Hepatocyte (in vitro differentiated cells): ENCODE measurements around the gene JARID2. TPM values are rescaled to one million over a fixed set of nuclear protein-coding genes. Genes with fewer than 3 reads are reported as not detected.
A peak's percentile ranks its signal among the peaks of the same experiment; 100 is the strongest.

Experiments used
- DNase-seq: peaks from one replicate; pipeline ENCODE4 v3.0.0-alpha.2; 2016; ENCODE audit warnings: low spot score
- H2AFZ ChIP-seq: fragments of 200-600 bp; sonication (generic); 2 replicates; pipeline ENCODE4 v1.6.0; 2016; ENCODE audit warnings: antibody characterized with exemption, mild to moderate bottlenecking
- H3K27ac ChIP-seq: fragments of 200-600 bp; sonication (generic); 2 replicates; pipeline ENCODE4 v1.5.1; 2016; ENCODE audit warnings: mild to moderate bottlenecking
- H3K27me3 ChIP-seq: fragments of 200-600 bp; sonication (generic); 2 replicates; pipeline ENCODE4 v1.6.1; 2016
- H3K36me3 ChIP-seq: fragments of 200-600 bp; sonication (generic); replicated peaks from 2 replicates; pipeline ENCODE4 v1.5.1; 2016; ENCODE audit warnings: low read depth; ENCODE audit not compliant: insufficient read depth
- H3K4me1 ChIP-seq: fragments of 200-600 bp; sonication (generic); 2 replicates; pipeline ENCODE4 v1.5.1; 2016; ENCODE audit warnings: mild to moderate bottlenecking, moderate library complexity; ENCODE audit not compliant: insufficient read depth
- H3K4me2 ChIP-seq: fragments of 200-600 bp; sonication (generic); 2 replicates; pipeline ENCODE4 v1.6.0; 2016
- H3K4me3 ChIP-seq: fragments of 200-600 bp; sonication (generic); 2 replicates; pipeline ENCODE4 v1.5.1; 2016; ENCODE audit warnings: mild to moderate bottlenecking
- H3K79me2 ChIP-seq: fragments of 200-600 bp; sonication (generic); 2 replicates; pipeline ENCODE4 v1.6.0; 2017; ENCODE audit warnings: mild to moderate bottlenecking
- H3K9me2 ChIP-seq: fragments of 200-600 bp; sonication (generic); replicated peaks from 2 replicates; pipeline ENCODE4 v1.6.0; 2017; ENCODE audit warnings: mild to moderate bottlenecking; ENCODE audit not compliant: insufficient read depth
- H3K9me3 ChIP-seq: fragments of 200-600 bp; sonication (generic); 2 replicates; pipeline ENCODE4 v1.5.1; 2016; ENCODE audit warnings: low read depth, mild to moderate bottlenecking
- H4K20me1 ChIP-seq: fragments of 200-600 bp; sonication (generic); 2 replicates; pipeline ENCODE4 v1.6.0; 2016; ENCODE audit warnings: mild to moderate bottlenecking; ENCODE audit not compliant: insufficient read depth, poor library complexity, severe bottlenecking
- EZH2 ChIP-seq: fragments of 200-600 bp; sonication (generic); IDR thresholded peaks from 2 replicates; pipeline ENCODE4 v1.6.1; 2016; ENCODE audit warnings: antibody characterized with exemption, mild to moderate bottlenecking, borderline replicate concordance
- EZH2phosphoT487 ChIP-seq: fragments of 200-600 bp; sonication (generic); IDR thresholded peaks from one replicate; pipeline ENCODE4 v1.6.1; 2018; ENCODE audit warnings: antibody characterized with exemption, mild to moderate bottlenecking, low read depth, moderate library complexity; ENCODE audit not compliant: unreplicated experiment, severe bottlenecking
- WGBS: methylation state at CpG from one replicate; pipeline ENCODE4 v1.1.6; 2016; ENCODE audit warnings: low lambda C conversion rate; ENCODE audit errors: missing lambda C conversion rate; 5-methylcytosine and 5-hydroxymethylcytosine counted together
- polyA plus RNA-seq: library from polyadenylated mRNA; unstranded; fragments of >200 nt; fragmentation: Nextera tagmentation; extraction: Ambion mirVana; gene quantifications from 2 replicates; pipeline ENCODE4 v1.2.1, GENCODE V29; 2016
- total RNA-seq: library from RNA; depleted of rRNA; stranded (reverse); fragments of >200 nt; gene quantifications from 2 replicates; pipeline ENCODE4 v1.2.3, GENCODE V29; 2014
- TF ChIP-seq, protein P1 (sequence below): fragments of 200-600 bp; sonication (generic); IDR thresholded peaks from 2 replicates; pipeline ENCODE4 v1.5.1; 2016; ENCODE audit warnings: antibody characterized with exemption, mild to moderate bottlenecking; ENCODE audit not compliant: poor library complexity

Gene JARID2
- total and polyA plus RNA-seq, 2 experiments from 2014 or later, result 4.6 to 11.6 TPM

- H3K9me3 ChIP-seq, result no peaks in the 10 kb centered on the region
- peaks cover 2% of the 10 kb centered on the region for H3K79me2 ChIP-seq
- no peak overlapping the region for H2AFZ ChIP-seq
- H3K9me2 ChIP-seq, result no peaks in the 10 kb centered on the region
- no peak for DNase-seq
- H3K4me3 ChIP-seq, result no peak overlapping the region
- peak overlapping the region; percentile 39 for H3K4me2 ChIP-seq
- peak overlapping the region; percentile 48 for H3K27ac ChIP-seq
- TF ChIP-seq EZH2, result no peak
- no peak for TF ChIP-seq EZH2phosphoT487
- TF ChIP-seq, protein P1, sequence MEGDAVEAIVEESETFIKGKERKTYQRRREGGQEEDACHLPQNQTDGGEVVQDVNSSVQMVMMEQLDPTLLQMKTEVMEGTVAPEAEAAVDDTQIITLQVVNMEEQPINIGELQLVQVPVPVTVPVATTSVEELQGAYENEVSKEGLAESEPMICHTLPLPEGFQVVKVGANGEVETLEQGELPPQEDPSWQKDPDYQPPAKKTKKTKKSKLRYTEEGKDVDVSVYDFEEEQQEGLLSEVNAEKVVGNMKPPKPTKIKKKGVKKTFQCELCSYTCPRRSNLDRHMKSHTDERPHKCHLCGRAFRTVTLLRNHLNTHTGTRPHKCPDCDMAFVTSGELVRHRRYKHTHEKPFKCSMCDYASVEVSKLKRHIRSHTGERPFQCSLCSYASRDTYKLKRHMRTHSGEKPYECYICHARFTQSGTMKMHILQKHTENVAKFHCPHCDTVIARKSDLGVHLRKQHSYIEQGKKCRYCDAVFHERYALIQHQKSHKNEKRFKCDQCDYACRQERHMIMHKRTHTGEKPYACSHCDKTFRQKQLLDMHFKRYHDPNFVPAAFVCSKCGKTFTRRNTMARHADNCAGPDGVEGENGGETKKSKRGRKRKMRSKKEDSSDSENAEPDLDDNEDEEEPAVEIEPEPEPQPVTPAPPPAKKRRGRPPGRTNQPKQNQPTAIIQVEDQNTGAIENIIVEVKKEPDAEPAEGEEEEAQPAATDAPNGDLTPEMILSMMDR, result no peak
- H4K20me1 ChIP-seq, result peaks cover 14% of the 10 kb centered on the region
- 92% methylated on average over 12 of the region's 12 CpGs for WGBS
- H3K4me1 ChIP-seq, result peaks cover 33% of the 10 kb centered on the region
- no peaks in the 10 kb centered on the region for H3K27me3 ChIP-seq
- no peaks in the 10 kb centered on the region for H3K36me3 ChIP-seq
These were observed 258.2 kb downstream of the JARID2 start for GRCh38 chr6:15504040-15504495.

GRCh38 chr6:15504581-15505350 lies 258.9 kb downstream of the JARID2 start:
- Histone ChIP-seq H3K27ac (peak overlapping the region; percentile 48), H3K4me3 (no peak overlapping the region), H3K79me2 (peaks cover 5% of the 10 kb centered on the region), H3K4me2 (peak overlapping the region; percentile 66), H3K9me2 (no peaks in the 10 kb centered on the region), H3K4me1 (peaks cover 33% of the 10 kb centered on the region), H3K36me3 (no peaks in the 10 kb centered on the region), H4K20me1 (peaks cover 14% of the 10 kb centered on the region), H3K27me3 (no peaks in the 10 kb centered on the region), H3K9me3 (no peaks in the 10 kb centered on the region), H2AFZ (no peak overlapping the region)
- TF ChIP-seq EZH2phosphoT487, result no peak
- TF ChIP-seq, protein P1, result no peak
- DNase-seq, result peak; percentile 83
- WGBS, result 46% methylated on average over 26 of the region's 26 CpGs

GRCh38 chr6:15505463-15505918 lies 259.6 kb downstream of the JARID2 start:
- TF ChIP-seq, protein P1, result no peak
- TF ChIP-seq EZH2phosphoT487, result no peak
- no peak for TF ChIP-seq EZH2
- 86% methylated on average over 18 of the region's 18 CpGs for WGBS
- H4K20me1 ChIP-seq, result peaks cover 14% of the 10 kb centered on the region
- no peaks in the 10 kb centered on the region for H3K9me3 ChIP-seq
- no peaks in the 10 kb centered on the region for H3K9me2 ChIP-seq
- H3K27ac ChIP-seq, result peak overlapping the region; percentile 34
- peaks cover 6% of the 10 kb centered on the region for H3K79me2 ChIP-seq
- no peak overlapping the region for H3K4me3 ChIP-seq
- peak overlapping the region; percentile 66 for H3K4me2 ChIP-seq
- peaks cover 33% of the 10 kb centered on the region for H3K4me1 ChIP-seq
- no peak for DNase-seq
- no peak overlapping the region for H2AFZ ChIP-seq
- no peaks in the 10 kb centered on the region for H3K36me3 ChIP-seq
- no peaks in the 10 kb centered on the region for H3K27me3 ChIP-seq
